ENCODE data around the gene DNAH17.

Gene DNAH17

DNA sequence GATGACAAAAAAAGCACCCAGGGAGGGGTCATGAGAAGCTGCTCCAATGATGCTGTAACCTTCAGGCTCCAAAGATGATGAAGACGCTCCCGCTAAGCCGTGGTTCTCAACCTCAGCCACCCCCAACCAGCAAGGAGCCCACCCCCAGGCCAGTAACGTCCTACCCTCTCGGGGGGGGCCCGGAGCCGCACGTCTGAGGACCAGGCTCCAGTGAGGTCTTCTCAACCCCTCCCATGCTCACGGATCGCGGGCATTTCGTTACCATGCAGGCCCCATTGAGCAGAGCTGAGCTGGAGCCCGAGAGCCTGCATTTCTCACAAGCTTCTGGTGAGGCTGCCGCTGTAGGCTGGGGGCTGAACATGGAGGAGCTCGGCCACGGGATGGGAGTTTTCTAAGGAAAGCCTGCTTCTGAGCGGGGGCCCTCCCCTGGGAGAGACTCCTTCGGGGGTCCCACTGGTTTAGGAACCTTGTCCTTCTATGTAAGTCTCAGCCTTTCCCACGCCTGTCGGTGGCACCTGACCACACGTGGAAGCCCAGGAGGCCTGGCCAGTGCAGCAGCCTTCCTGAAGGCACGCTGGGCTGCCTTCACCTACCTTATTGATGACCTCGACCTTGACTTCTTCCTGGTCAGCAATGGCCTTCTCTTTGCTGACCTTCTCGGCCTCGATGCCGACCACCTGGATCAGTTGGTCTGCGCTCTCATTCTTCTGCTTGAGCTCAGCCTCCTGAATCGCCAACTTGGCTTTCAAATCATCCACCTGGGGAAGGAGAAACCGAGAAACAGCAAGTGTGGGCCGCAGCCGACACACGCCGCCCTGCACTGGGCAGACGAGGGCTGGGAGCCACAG is 116.0 kb downstream of the DNAH17 start:
- Histone ChIP-seq H3K4me1 (ENCODE audit: control insufficient read depth, insufficient read depth, low read depth, low read length) (peaks cover 3% of the 10 kb centered on the region), H2AK5ac (ENCODE audit: low read length, severe bottlenecking) (no peak overlapping the region), H3K27me3 (ENCODE audit: control insufficient read depth in 1 of 2, insufficient read depth in 1 of 2, low read length in 2 of 2) (peaks cover 0 to 42% of the 10 kb centered on the region in 2 experiments), H4K8ac (ENCODE audit: low read length) (no peak overlapping the region), H3K14ac (ENCODE audit: low read length in 2 of 2) (no peak overlapping the region), H3K4me2 (ENCODE audit: low read length, poor library complexity, severe bottlenecking) (no peak overlapping the region), H3K4ac (ENCODE audit: low read depth in 1 of 2, low read length in 2 of 2) (no peak overlapping the region), H2BK5ac (ENCODE audit: low read depth, low read length, poor library complexity, severe bottlenecking) (no peak overlapping the region), H2BK15ac (ENCODE audit: low read depth, poor library complexity, severe bottlenecking) (no peak overlapping the region), H3K4me3 (ENCODE audit: insufficient read depth in 1 of 2, low read depth in 1 of 2, low read length in 2 of 2) (no peak overlapping the region), H3K27ac (ENCODE audit: low read length, poor library complexity, severe bottlenecking) (no peak overlapping the region), H3K36me3 (ENCODE audit: control insufficient read depth in 1 of 2, insufficient read depth in 2 of 2, low read depth in 1 of 2, low read length in 2 of 2) (no peaks in the 10 kb centered on the region), H2BK12ac (ENCODE audit: low read length in 2 of 2) (no peak overlapping the region), H3K23ac (ENCODE audit: low read length in 2 of 2) (no peak overlapping the region), H2BK120ac (ENCODE audit: low read depth, low read length) (no peak overlapping the region), H4K91ac (ENCODE audit: low read length) (no peak overlapping the region), H3K9ac (ENCODE audit: low read length) (no peak overlapping the region), H3K18ac (ENCODE audit: low read depth in 1 of 2, low read length in 2 of 2) (no peak overlapping the region), H2AFZ (ENCODE audit: low read depth, low read length) (no peak overlapping the region), H3K9me3 (ENCODE audit: control insufficient read depth, low read length) (no peaks in the 10 kb centered on the region), H3K79me1 (replicated peaks; ENCODE audit: low read length, poor library complexity, severe bottlenecking) (no peaks in the 10 kb centered on the region)
- 89% methylated on average over 34 of the region's 34 CpGs for WGBS
- no peak for DNase-seq

DNA sequence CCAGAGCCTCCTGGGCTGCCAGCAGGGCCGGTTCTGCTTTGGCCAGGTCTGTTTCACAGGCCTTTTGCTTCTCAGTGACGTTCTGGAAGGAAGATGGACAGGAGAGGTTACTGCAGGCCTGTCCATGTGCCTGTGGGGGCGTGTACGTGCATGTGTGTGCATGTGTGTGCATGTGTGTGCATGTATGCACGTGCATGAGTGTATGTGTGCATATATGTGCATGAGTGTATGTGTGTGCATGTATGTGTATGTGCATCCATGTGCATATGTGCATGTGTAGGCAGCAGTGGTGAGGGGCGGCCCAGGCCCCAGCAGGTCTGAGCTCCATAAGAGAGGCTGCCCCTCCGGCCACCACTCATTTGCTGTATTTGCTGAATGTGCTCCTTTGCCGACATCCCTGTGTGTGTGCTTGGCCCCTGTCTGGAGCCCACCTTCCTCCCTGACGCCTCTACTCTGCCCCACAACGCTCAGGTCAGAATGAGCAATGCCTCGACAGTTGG is 117.0 kb downstream of the DNAH17 start:
- Histone ChIP-seq H3K9ac (ENCODE audit: low read length) (no peak overlapping the region), H3K4me2 (ENCODE audit: low read length, poor library complexity, severe bottlenecking) (no peak overlapping the region), H4K91ac (ENCODE audit: low read length) (no peak overlapping the region), H3K14ac (ENCODE audit: low read length in 2 of 2) (peak overlapping the region in 1 of 2 experiments; percentile 35), H2AFZ (ENCODE audit: low read depth, low read length) (no peak overlapping the region), H3K4me1 (ENCODE audit: control insufficient read depth, insufficient read depth, low read depth, low read length) (peaks cover 3% of the 10 kb centered on the region), H4K8ac (ENCODE audit: low read length) (no peak overlapping the region), H2BK5ac (ENCODE audit: low read depth, low read length, poor library complexity, severe bottlenecking) (no peak overlapping the region), H3K27me3 (ENCODE audit: control insufficient read depth in 1 of 2, insufficient read depth in 1 of 2, low read length in 2 of 2) (peaks cover 0 to 47% of the 10 kb centered on the region in 2 experiments), H3K4ac (ENCODE audit: low read depth in 1 of 2, low read length in 2 of 2) (no peak overlapping the region), H2BK15ac (ENCODE audit: low read depth, poor library complexity, severe bottlenecking) (no peak overlapping the region), H3K23ac (ENCODE audit: low read length in 2 of 2) (no peak overlapping the region), H2BK120ac (ENCODE audit: low read depth, low read length) (no peak overlapping the region), H3K18ac (ENCODE audit: low read depth in 1 of 2, low read length in 2 of 2) (no peak overlapping the region), H3K36me3 (ENCODE audit: control insufficient read depth in 1 of 2, insufficient read depth in 2 of 2, low read depth in 1 of 2, low read length in 2 of 2) (no peaks in the 10 kb centered on the region), H2AK5ac (ENCODE audit: low read length, severe bottlenecking) (no peak overlapping the region), H3K79me1 (replicated peaks; ENCODE audit: low read length, poor library complexity, severe bottlenecking) (no peaks in the 10 kb centered on the region), H3K9me3 (ENCODE audit: control insufficient read depth, low read length) (no peaks in the 10 kb centered on the region), H3K27ac (ENCODE audit: low read length, poor library complexity, severe bottlenecking) (no peak overlapping the region), H3K4me3 (ENCODE audit: insufficient read depth in 1 of 2, low read depth in 1 of 2, low read length in 2 of 2) (no peak overlapping the region), H2BK12ac (ENCODE audit: low read length in 2 of 2) (no peak overlapping the region)
- 76% methylated on average over 11 of the region's 11 CpGs for WGBS
- no peak for DNase-seq

DNA sequence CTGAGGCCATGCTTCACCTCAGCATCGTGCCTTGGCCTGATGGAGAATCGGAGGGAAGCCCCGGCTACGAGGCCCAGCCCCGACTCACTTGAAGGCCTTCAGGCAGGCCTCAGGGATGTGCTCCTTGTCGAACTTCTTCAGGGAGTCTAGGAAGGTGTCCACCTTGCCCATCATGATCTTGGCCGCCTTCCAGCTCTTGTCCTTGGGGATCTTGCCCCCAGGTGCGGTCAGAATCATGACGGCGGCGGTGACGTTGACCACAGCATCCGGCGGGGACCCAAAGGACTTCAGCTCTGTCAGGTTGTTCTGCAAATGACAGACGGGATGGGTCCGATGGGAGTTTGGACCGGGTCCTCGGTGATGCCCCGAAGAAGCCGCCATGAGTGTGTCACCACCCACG is 117.5 kb downstream of the DNAH17 start:
- peak overlapping the region; percentile 64 for H4K91ac ChIP-seq (ENCODE audit: low read length)
- H3K27ac ChIP-seq (ENCODE audit: low read length, poor library complexity, severe bottlenecking): no peak overlapping the region
- no peaks in the 10 kb centered on the region for H3K36me3 ChIP-seq (ENCODE audit: control insufficient read depth in 1 of 2, insufficient read depth in 2 of 2, low read depth in 1 of 2, low read length in 2 of 2)
- H3K9me3 ChIP-seq (ENCODE audit: control insufficient read depth, low read length): no peaks in the 10 kb centered on the region
- H3K4me2 ChIP-seq (ENCODE audit: low read length, poor library complexity, severe bottlenecking): no peak overlapping the region
- H3K23ac ChIP-seq (ENCODE audit: low read length in 2 of 2): no peak overlapping the region
- H2BK15ac ChIP-seq (ENCODE audit: low read depth, poor library complexity, severe bottlenecking): no peak overlapping the region
- no peaks in the 10 kb centered on the region for H3K79me1 ChIP-seq (replicated peaks; ENCODE audit: low read length, poor library complexity, severe bottlenecking)
- DNase-seq: no peak
- H3K18ac ChIP-seq (ENCODE audit: low read depth in 1 of 2, low read length in 2 of 2): no peak overlapping the region
- H3K27me3 ChIP-seq (ENCODE audit: control insufficient read depth in 1 of 2, insufficient read depth in 1 of 2, low read length in 2 of 2): peaks cover 0 to 50% of the 10 kb centered on the region in 2 experiments
- H3K4ac ChIP-seq (ENCODE audit: low read depth in 1 of 2, low read length in 2 of 2): no peak overlapping the region
- WGBS: 95% methylated on average over 21 of the region's 21 CpGs
- no peak overlapping the region for H3K14ac ChIP-seq (ENCODE audit: low read length in 2 of 2)
- H2AFZ ChIP-seq (ENCODE audit: low read depth, low read length): no peak overlapping the region
- no peak overlapping the region for H4K8ac ChIP-seq (ENCODE audit: low read length)
- H2AK5ac ChIP-seq (ENCODE audit: low read length, severe bottlenecking): no peak overlapping the region
- peaks cover 3% of the 10 kb centered on the region for H3K4me1 ChIP-seq (ENCODE audit: control insufficient read depth, insufficient read depth, low read depth, low read length)
- no peak overlapping the region for H3K9ac ChIP-seq (ENCODE audit: low read length)
- no peak overlapping the region for H3K4me3 ChIP-seq (ENCODE audit: insufficient read depth in 1 of 2, low read depth in 1 of 2, low read length in 2 of 2)
- no peak overlapping the region for H2BK5ac ChIP-seq (ENCODE audit: low read depth, low read length, poor library complexity, severe bottlenecking)
- H2BK120ac ChIP-seq (ENCODE audit: low read depth, low read length): no peak overlapping the region
- no peak overlapping the region for H2BK12ac ChIP-seq (ENCODE audit: low read length in 2 of 2)

DNA sequence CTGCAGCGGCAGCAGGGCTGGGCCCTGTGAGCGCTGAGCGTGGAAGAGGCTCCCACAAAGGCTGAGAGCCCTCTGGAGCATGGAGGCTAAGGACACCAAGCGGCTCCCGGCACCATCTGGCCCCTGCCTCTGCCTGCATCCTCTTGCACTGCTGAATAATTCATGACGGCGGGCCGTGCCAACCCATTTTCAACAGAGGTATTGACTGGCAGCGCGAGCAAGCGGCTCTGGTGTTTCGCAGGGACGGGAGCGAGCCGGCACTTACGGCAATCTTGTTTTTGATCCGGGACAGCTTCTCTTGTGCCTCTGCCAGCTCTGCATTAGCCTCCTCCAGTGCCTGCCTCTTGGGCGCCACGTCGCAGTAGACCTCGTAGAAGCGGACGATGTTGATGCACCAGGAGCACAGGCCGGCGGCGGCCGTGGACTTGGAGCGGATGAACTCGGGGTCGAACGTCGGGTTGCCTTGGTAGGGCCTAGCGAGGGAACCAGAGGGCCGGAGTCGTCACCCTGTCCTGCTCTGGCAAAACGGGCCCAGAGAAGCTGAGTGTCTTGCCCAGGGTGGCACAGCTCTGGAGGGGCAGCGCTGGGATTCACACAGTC is 118.4 kb downstream of the DNAH17 start:
- Histone ChIP-seq H3K4me2 (ENCODE audit: low read length, poor library complexity, severe bottlenecking) (no peak overlapping the region), H3K4me3 (ENCODE audit: insufficient read depth in 1 of 2, low read depth in 1 of 2, low read length in 2 of 2) (no peak overlapping the region), H3K36me3 (ENCODE audit: control insufficient read depth in 1 of 2, insufficient read depth in 2 of 2, low read depth in 1 of 2, low read length in 2 of 2) (no peaks in the 10 kb centered on the region), H2AFZ (ENCODE audit: low read depth, low read length) (no peak overlapping the region), H2BK12ac (ENCODE audit: low read length in 2 of 2) (no peak overlapping the region), H3K79me1 (replicated peaks; ENCODE audit: low read length, poor library complexity, severe bottlenecking) (no peaks in the 10 kb centered on the region), H3K9ac (ENCODE audit: low read length) (no peak overlapping the region), H3K18ac (ENCODE audit: low read depth in 1 of 2, low read length in 2 of 2) (no peak overlapping the region), H2BK15ac (ENCODE audit: low read depth, poor library complexity, severe bottlenecking) (no peak overlapping the region), H3K27ac (ENCODE audit: low read length, poor library complexity, severe bottlenecking) (no peak overlapping the region), H2AK5ac (ENCODE audit: low read length, severe bottlenecking) (no peak overlapping the region), H3K14ac (ENCODE audit: low read length in 2 of 2) (no peak overlapping the region), H3K4me1 (ENCODE audit: control insufficient read depth, insufficient read depth, low read depth, low read length) (peaks cover 3% of the 10 kb centered on the region), H3K23ac (ENCODE audit: low read length in 2 of 2) (no peak overlapping the region), H2BK120ac (ENCODE audit: low read depth, low read length) (no peak overlapping the region), H3K27me3 (ENCODE audit: control insufficient read depth in 1 of 2, insufficient read depth in 1 of 2, low read length in 2 of 2) (peaks cover 0 to 58% of the 10 kb centered on the region in 2 experiments), H3K9me3 (ENCODE audit: control insufficient read depth, low read length) (no peaks in the 10 kb centered on the region), H4K8ac (ENCODE audit: low read length) (peak overlapping the region; percentile 36), H3K4ac (ENCODE audit: low read depth in 1 of 2, low read length in 2 of 2) (no peak overlapping the region), H4K91ac (ENCODE audit: low read length) (no peak overlapping the region), H2BK5ac (ENCODE audit: low read depth, low read length, poor library complexity, severe bottlenecking) (no peak overlapping the region)
- WGBS: 95% methylated on average over 36 of the region's 37 CpGs
- no peak for DNase-seq
